Loucy (cell line): ENCODE measurements around the gene ST8SIA3.

Experiments used
- H2AFZ ChIP-seq: fragments of 200-600 bp; sonication (generic); 2 replicates; pipeline ENCODE4 v1.6.0; 2016; ENCODE audit warnings: antibody characterized with exemption, mild to moderate bottlenecking, low read length, moderate library complexity
- H3F3A ChIP-seq: fragments of 200-600 bp; 2 replicates; pipeline ENCODE4 v1.6.0; 2016; ENCODE audit warnings: antibody characterized with exemption, low read depth, mild to moderate bottlenecking
- H3K27me3 ChIP-seq: fragments of 200-600 bp; sonication (generic); 2 replicates; pipeline ENCODE4 v1.6.1; 2014; ENCODE audit warnings: low read length, mild to moderate bottlenecking; ENCODE audit not compliant: insufficient read depth, poor library complexity, severe bottlenecking
- H3K36me3 ChIP-seq: fragments of 200-600 bp; sonication (generic); 2 replicates; pipeline ENCODE4 v1.6.1; 2016; ENCODE audit warnings: low read length; ENCODE audit not compliant: insufficient read depth
- H3K4me1 ChIP-seq: fragments of 200-600 bp; sonication (generic); 2 replicates; pipeline ENCODE4 v1.5.1; 2014; ENCODE audit warnings: low read length, mild to moderate bottlenecking; ENCODE audit not compliant: insufficient read depth, poor library complexity, severe bottlenecking
- H3K4me2 ChIP-seq: fragments of 200-600 bp; sonication (generic); 2 replicates; pipeline ENCODE4 v1.6.0; 2014; ENCODE audit warnings: antibody characterized with exemption, low read length, low read depth, mild to moderate bottlenecking; ENCODE audit not compliant: poor library complexity, severe bottlenecking
- H3K4me3 ChIP-seq: fragments of 200-600 bp; sonication (generic); 2 replicates; pipeline ENCODE4 v1.5.1; 2014; ENCODE audit warnings: low read length, mild to moderate bottlenecking, mixed read lengths; ENCODE audit not compliant: poor library complexity, severe bottlenecking
- H3K79me2 ChIP-seq: fragments of 200-600 bp; sonication (generic); 2 replicates; pipeline ENCODE4 v1.6.1; 2014; ENCODE audit warnings: low read length; ENCODE audit not compliant: insufficient read depth
- H3K9ac ChIP-seq: fragments of 200-600 bp; sonication (generic); 2 replicates; pipeline ENCODE4 v1.6.0; 2014; ENCODE audit warnings: mild to moderate bottlenecking, low read depth, low read length, moderate library complexity; ENCODE audit not compliant: poor library complexity, severe bottlenecking
- H3K9me2 ChIP-seq: fragments of 200-600 bp; sonication (generic); replicated peaks from 2 replicates; pipeline ENCODE4 v1.6.1; 2016; ENCODE audit warnings: low read depth, low read length, mixed read lengths
- H3K9me3 ChIP-seq: fragments of 200-600 bp; sonication (generic); 2 replicates; pipeline ENCODE4 v1.6.1; 2014; ENCODE audit warnings: mild to moderate bottlenecking, antibody characterized with exemption, low read length, low read depth; ENCODE audit not compliant: insufficient read depth
- H4K20me1 ChIP-seq: fragments of 200-600 bp; sonication (generic); 2 replicates; pipeline ENCODE4 v1.6.0; 2014; ENCODE audit warnings: antibody characterized with exemption, low read length, mild to moderate bottlenecking; ENCODE audit not compliant: insufficient read depth, poor library complexity, severe bottlenecking
- CTCF ChIP-seq: fragments of 200-600 bp; sonication (generic); conservative IDR thresholded peaks from 2 replicates; pipeline ENCODE4 v1.5.1; 2014; ENCODE audit warnings: mild to moderate bottlenecking, antibody characterized with exemption, low read length
- EZH2phosphoT487 ChIP-seq: fragments of 200-600 bp; IDR thresholded peaks from 2 replicates; pipeline ENCODE4 v1.6.1; 2018; ENCODE audit warnings: antibody characterized with exemption, mild to moderate bottlenecking, moderate library complexity, borderline replicate concordance

Gene ST8SIA3

DNA sequence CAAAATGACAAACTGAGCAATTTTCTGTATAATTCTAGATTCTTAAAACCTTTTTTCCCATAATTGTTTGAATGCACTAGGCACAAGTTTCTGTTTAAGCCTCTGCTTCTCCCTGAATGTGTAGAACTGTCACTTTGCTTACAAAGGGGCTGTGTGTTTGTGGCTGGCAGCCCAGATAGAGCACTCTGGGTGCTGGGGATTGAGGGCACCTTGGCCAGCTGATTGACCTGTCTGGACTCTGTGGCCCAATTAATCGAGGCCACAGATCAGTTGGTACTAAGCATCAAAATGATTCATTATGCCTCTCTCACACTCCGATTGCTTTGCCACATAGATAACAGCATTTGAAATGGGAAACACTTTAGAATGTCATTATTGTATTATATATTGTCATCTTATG is 12.1 kb downstream of the ST8SIA3 start:
- Histone ChIP-seq H3K9ac (no peak overlapping the region), H3K36me3 (no peaks in the 10 kb centered on the region), H3K4me3 (no peak overlapping the region), H3F3A (no peaks in the 10 kb centered on the region), H3K9me2 (no peaks in the 10 kb centered on the region), H3K9me3 (no peaks in the 10 kb centered on the region), H4K20me1 (no peaks in the 10 kb centered on the region), H3K4me1 (no peaks in the 10 kb centered on the region), H2AFZ (no peak overlapping the region), H3K27me3 (no peaks in the 10 kb centered on the region), H3K4me2 (no peak overlapping the region), H3K79me2 (no peaks in the 10 kb centered on the region)
- no peak for TF ChIP-seq CTCF

DNA sequence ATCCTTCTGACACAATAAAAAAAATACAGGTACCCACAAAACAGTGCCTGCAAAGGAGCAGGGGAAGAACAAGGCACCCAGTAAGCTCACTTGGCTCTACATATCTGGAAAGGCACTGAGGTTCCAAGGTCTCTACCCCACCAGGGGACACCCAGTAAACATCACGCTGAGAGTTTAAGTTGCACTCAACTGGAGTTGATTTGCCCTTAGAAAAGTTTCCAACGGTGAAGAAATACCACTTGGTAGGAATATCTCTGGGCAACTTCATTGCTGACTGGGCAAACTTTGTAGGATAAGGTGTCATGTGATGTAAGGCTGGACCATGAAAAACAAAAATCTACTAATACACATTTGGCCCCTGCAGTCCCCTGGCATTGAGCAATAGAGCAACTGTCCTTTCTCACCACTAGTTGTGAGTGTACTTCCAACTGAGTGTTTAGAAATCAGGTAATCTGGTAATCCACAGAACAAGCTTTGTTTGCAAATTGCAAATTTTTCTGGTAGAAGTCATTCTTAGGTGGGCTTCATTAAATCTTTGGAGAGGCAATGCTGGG is 14.2 kb downstream of the ST8SIA3 start:
- Histone ChIP-seq H3K4me2 (no peak overlapping the region), H4K20me1 (no peaks in the 10 kb centered on the region), H3K36me3 (no peaks in the 10 kb centered on the region), H3K27me3 (no peaks in the 10 kb centered on the region), H3F3A (no peaks in the 10 kb centered on the region), H3K4me1 (no peaks in the 10 kb centered on the region), H3K9me3 (no peaks in the 10 kb centered on the region), H2AFZ (no peak overlapping the region), H3K9ac (no peak overlapping the region), H3K4me3 (no peak overlapping the region), H3K9me2 (no peaks in the 10 kb centered on the region), H3K79me2 (no peaks in the 10 kb centered on the region)
- no peak for TF ChIP-seq CTCF
- no peak for TF ChIP-seq EZH2phosphoT487

- no peak for TF ChIP-seq CTCF
- no peak for TF ChIP-seq EZH2phosphoT487
- Histone ChIP-seq H3K27me3 (no peaks in the 10 kb centered on the region), H3F3A (no peaks in the 10 kb centered on the region), H3K4me1 (no peaks in the 10 kb centered on the region), H4K20me1 (no peaks in the 10 kb centered on the region), H3K36me3 (no peaks in the 10 kb centered on the region), H2AFZ (no peak overlapping the region), H3K79me2 (no peaks in the 10 kb centered on the region), H3K4me3 (no peak overlapping the region), H3K4me2 (no peak overlapping the region), H3K9ac (no peak overlapping the region), H3K9me2 (no peaks in the 10 kb centered on the region), H3K9me3 (no peaks in the 10 kb centered on the region)
These were observed 20.1 kb downstream of the ST8SIA3 start for GRCh38 chr18:57372444-57372843.
